GM23338 (cell line): ENCODE data around the gene NFIA. TPM values are rescaled to one million over a fixed set of nuclear protein-coding genes. Genes with fewer than 3 reads are reported as not detected.
A peak's percentile ranks its signal among the peaks of the same experiment; 100 is the strongest.

ENCODE experiments used
- ATAC-seq: fragments of 200-7000 bp; cut with Tn5 transposase; 3 replicates; pipeline ENCODE4 v1.9.1; 2020
- DNase-seq: peaks from one replicate; pipeline ENCODE4 v3.0.0-alpha.2; 2015; ENCODE audit warnings: low spot score
- H2AFZ ChIP-seq: fragments of 200-600 bp; sonication (generic); 2 replicates; pipeline ENCODE4 v1.8.0; 2016; ENCODE audit warnings: antibody characterized with exemption, mild to moderate bottlenecking, moderate library complexity
- H3F3A ChIP-seq: fragments of 200-600 bp; sonication (generic); replicated peaks from 2 replicates; pipeline ENCODE4 v1.8.0; 2017; ENCODE audit warnings: antibody characterized with exemption, mixed run types, low read depth
- H3K27ac ChIP-seq: fragments of 200-600 bp; sonication (generic); 2 replicates; pipeline ENCODE4 v1.6.1; 2016; ENCODE audit warnings: low read depth
- H3K27me3 ChIP-seq: fragments of 200-600 bp; sonication (generic); 2 replicates; pipeline ENCODE4 v1.8.0; 2016; ENCODE audit warnings: mild to moderate bottlenecking, mixed run types, moderate library complexity; ENCODE audit not compliant: insufficient read depth
- H3K36me3 ChIP-seq: fragments of 200-600 bp; sonication (generic); 2 replicates; pipeline ENCODE4 v1.8.0; 2016; ENCODE audit warnings: mild to moderate bottlenecking; ENCODE audit not compliant: insufficient read depth
- H3K4me1 ChIP-seq: fragments of 200-600 bp; sonication (generic); 2 replicates; pipeline ENCODE4 v1.8.0; 2016; ENCODE audit warnings: mild to moderate bottlenecking, moderate library complexity; ENCODE audit not compliant: insufficient read depth
- H3K4me2 ChIP-seq: fragments of 200-600 bp; sonication (generic); 2 replicates; pipeline ENCODE4 v1.7.1; 2017; ENCODE audit warnings: mixed run types
- H3K4me3 ChIP-seq: fragments of 200-600 bp; sonication (generic); 2 replicates; pipeline ENCODE4 v1.6.1; 2016; ENCODE audit warnings: mixed run types
- H3K79me2 ChIP-seq: fragments of 200-600 bp; sonication (generic); replicated peaks from 2 replicates; pipeline ENCODE4 v1.8.0; 2017; ENCODE audit warnings: mild to moderate bottlenecking; ENCODE audit not compliant: insufficient read depth
- H3K9me2 ChIP-seq: fragments of 200-600 bp; sonication (generic); 2 replicates; pipeline ENCODE4 v1.8.0; 2017; ENCODE audit not compliant: insufficient read depth
- H4K20me1 ChIP-seq: fragments of 200-600 bp; sonication (generic); replicated peaks from 2 replicates; pipeline ENCODE4 v1.8.0; 2017; ENCODE audit warnings: mild to moderate bottlenecking; ENCODE audit not compliant: insufficient read depth
- H3K27ac Mint-ChIP-seq: 2 replicates; pipeline ENCODE4 v1.8.0; 2020; ENCODE audit warnings: inconsistent platforms, mild to moderate bottlenecking, moderate library complexity, mixed read lengths
- H3K27me3 Mint-ChIP-seq: 3 replicates; pipeline ENCODE4 v1.8.0; 2022; ENCODE audit warnings: low read depth, mild to moderate bottlenecking, moderate library complexity, mixed read lengths, inconsistent platforms; ENCODE audit not compliant: insufficient read depth, poor library complexity
- H3K36me3 Mint-ChIP-seq: 3 replicates; pipeline ENCODE4 v1.8.0; 2021; ENCODE audit warnings: low read depth, mild to moderate bottlenecking, inconsistent platforms, moderate library complexity, mixed read lengths
- H3K4me1 Mint-ChIP-seq: 3 replicates; pipeline ENCODE4 v1.8.0; 2020; ENCODE audit warnings: mild to moderate bottlenecking, inconsistent platforms, mixed read lengths
- H3K4me3 Mint-ChIP-seq: 3 replicates; pipeline ENCODE4 v1.8.0; 2021; ENCODE audit warnings: moderate library complexity, mild to moderate bottlenecking, inconsistent platforms, mixed read lengths
- H3K9me3 Mint-ChIP-seq: 3 replicates; pipeline ENCODE4 v1.8.0; 2020; ENCODE audit warnings: moderate library complexity, mild to moderate bottlenecking, inconsistent platforms, mixed read lengths
- CREB1 ChIP-seq: fragments of 250-450 bp; sonication (Bioruptor Pico); IDR thresholded peaks from 2 replicates; pipeline ENCODE4 v1.5.0; 2020; ENCODE audit warnings: low read depth, mild to moderate bottlenecking, moderate library complexity
- CTCF ChIP-seq, 2 experiments: fragments of 200-600 bp in 1 of 2; sonication (generic) in 1 of 2; conservative IDR thresholded peaks; 2 replicates each; pipeline versions ENCODE4 v1.5.1 to v1.6.1; 2016 to 2017; ENCODE audit warnings: antibody characterized with exemption in 2 of 2, low read depth in 2 of 2, mild to moderate bottlenecking in 2 of 2, moderate library complexity in 1 of 2
- ETS1 ChIP-seq: IDR thresholded peaks from 2 replicates; pipeline ENCODE4 v1.6.1; 2016; ENCODE audit warnings: antibody characterized with exemption
- EZH2 ChIP-seq: fragments of 200-600 bp; sonication (generic); IDR thresholded peaks from one replicate; pipeline ENCODE4 v1.8.0; 2017; ENCODE audit warnings: antibody characterized with exemption, mild to moderate bottlenecking, low read depth; ENCODE audit not compliant: unreplicated experiment
- EZH2phosphoT487 ChIP-seq: fragments of 200-600 bp; sonication (generic); IDR thresholded peaks from one replicate; pipeline ENCODE4 v1.8.1; 2018; ENCODE audit warnings: antibody characterized with exemption; ENCODE audit not compliant: unreplicated experiment
- JUNB ChIP-seq: IDR thresholded peaks from one replicate; pipeline ENCODE4 v1.6.1; 2016; ENCODE audit warnings: antibody characterized with exemption; ENCODE audit not compliant: unreplicated experiment
- NANOG ChIP-seq: IDR thresholded peaks from 2 replicates; pipeline ENCODE4 v1.6.1; 2016; ENCODE audit warnings: antibody characterized with exemption, borderline replicate concordance
- POLR2AphosphoS5 ChIP-seq: IDR thresholded peaks from 2 replicates; pipeline ENCODE4 v1.6.1; 2016; ENCODE audit warnings: antibody characterized with exemption, low read depth
- REST ChIP-seq: IDR thresholded peaks from one replicate; pipeline ENCODE4 v1.6.1; 2018; ENCODE audit warnings: antibody characterized with exemption; ENCODE audit not compliant: unreplicated experiment
- STAT1 ChIP-seq: IDR thresholded peaks from one replicate; pipeline ENCODE4 v1.6.1; 2016; ENCODE audit warnings: antibody characterized with exemption; ENCODE audit not compliant: unreplicated experiment
- ZNF114 ChIP-seq: fragments of 250-450 bp; sonication (Bioruptor Pico); IDR thresholded peaks from 2 replicates; pipeline ENCODE4 v1.5.0; 2020; ENCODE audit warnings: mild to moderate bottlenecking, moderate library complexity
- ZNF331 ChIP-seq: fragments of 250-450 bp; sonication (Bioruptor Pico); IDR thresholded peaks from 2 replicates; pipeline ENCODE4 v1.5.0; 2020; ENCODE audit warnings: low read depth, mild to moderate bottlenecking, moderate library complexity
- ZNF462 ChIP-seq: fragments of 250-450 bp; sonication (Bioruptor Pico); IDR thresholded peaks from 2 replicates; pipeline ENCODE4 v1.5.0; 2020; ENCODE audit warnings: mild to moderate bottlenecking, moderate library complexity
- polyA plus RNA-seq: library from polyadenylated mRNA; unstranded; fragments of >200 nt; fragmentation: Nextera tagmentation; extraction: Ambion mirVana; gene quantifications from 2 replicates; pipeline ENCODE4 v1.2.1, GENCODE V29; 2016
- total RNA-seq: library from RNA; depleted of rRNA; stranded (reverse); fragments of >200 nt; shearing (Covaris generic); gene quantifications from 2 replicates; pipeline ENCODE4 v1.2.3, GENCODE V29; 2014

Gene NFIA
- total and polyA plus RNA-seq, 2 experiments from 2014 or later, result 0.97 to 2.3 TPM

GRCh38 chr1:61244114-61244513 lies 161.8 kb downstream of the NFIA start:
- DNase-seq (no peak), ATAC-seq (no peak; the same call in 2 of the 3 replicates)
- Histone ChIP-seq H3K4me3 (no peak overlapping the region), H3K4me1 (peaks cover 27% of the 10 kb centered on the region), H4K20me1 (no peaks in the 10 kb centered on the region), H3K27me3 (no peaks in the 10 kb centered on the region), H3F3A (no peaks in the 10 kb centered on the region), H3K79me2 (no peaks in the 10 kb centered on the region), H3K9me2 (no peaks in the 10 kb centered on the region), H3K27ac (no peak overlapping the region), H2AFZ (no peak overlapping the region), H3K4me2 (no peak overlapping the region), H3K36me3 (no peaks in the 10 kb centered on the region)
- Mint-ChIP-seq H3K9me3 (0 out of 3 replicates have a peak, but pooled peaks cover 3% of the 10 kb centered on the region), H3K36me3 (peaks cover 6% of the 10 kb centered on the region; the same call in 1 of the 3 replicates), H3K4me1 (peaks cover 46% of the 10 kb centered on the region), H3K4me3 (no peak overlapping the region), H3K27me3 (no peaks in the 10 kb centered on the region), H3K27ac (0 out of 2 replicates have a peak overlapping the region, but pooled peaks have one; percentile 62)
- TF ChIP-seq JUNB (no peak), EZH2 (no peak), ZNF331 (CRISPR knock-in tag) (no peak), STAT1 (no peak), REST (no peak), CTCF (conservative IDR thresholded peaks at IDR 0.05; ENCODE audit: low read depth in 2 of 2) (no peak), POLR2AphosphoS5 (no peak), CREB1 (no peak), ZNF114 (CRISPR knock-in tag) (no peak), NANOG (no peak), ETS1 (no peak), EZH2phosphoT487 (no peak), ZNF462 (CRISPR knock-in tag) (no peak)
